Upper lobe of right lung (tissue), 1 donor: Measurements from ENCODE around the gene ARL3. TPM values are rescaled to one million over a fixed set of nuclear protein-coding genes. Genes with fewer than 3 reads are reported as not detected.
A peak's percentile ranks its signal among the peaks of the same experiment; 100 is the strongest.

Experiments
- ATAC-seq: fragments of 200-7000 bp; cut with Tn5 transposase; one replicate; pipeline ENCODE4 v1.9.1; 2020; ENCODE audit warnings: mild to moderate bottlenecking, moderate library complexity
- DNase-seq: peaks from one replicate; pipeline ENCODE4 v3.0.0-alpha.2; 2020
- H3K27ac ChIP-seq: fragments of 200-600 bp; one replicate; pipeline ENCODE4 v1.8.0; 2022
- H3K27me3 ChIP-seq: fragments of 200-600 bp; one replicate; pipeline ENCODE4 v1.8.0; 2022; ENCODE audit warnings: mild to moderate bottlenecking
- H3K36me3 ChIP-seq: fragments of 200-600 bp; one replicate; pipeline ENCODE4 v1.8.0; 2022
- H3K4me1 ChIP-seq: fragments of 200-600 bp; one replicate; pipeline ENCODE4 v1.8.0; 2022
- H3K4me3 ChIP-seq: fragments of 200-600 bp; one replicate; pipeline ENCODE4 v1.8.0; 2022; ENCODE audit warnings: mild to moderate bottlenecking
- H3K9me3 ChIP-seq: fragments of 200-600 bp; one replicate; pipeline ENCODE4 v1.8.0; 2022
- CTCF ChIP-seq: fragments of 200-600 bp; IDR thresholded peaks from one replicate; pipeline ENCODE4 v1.8.0; 2022; ENCODE audit warnings: antibody characterized with exemption
- intact Hi-C: fragments of 100-400 bp; cut with DNase I; formaldehyde crosslinking; loops from one replicate; pipeline ENCODE4 v1.11.0; 2022
- total RNA-seq: library from RNA; stranded (reverse); fragmentation: NEBNext Ultra II Directional; extraction: Animal tissue kit (Norgen Biotek cat#: 25700); gene quantifications from one replicate; pipeline ENCODE4 v1.2.1, GENCODE V29; 2021
- donor health status: DM: no; HTN: yes; CAD: no; lungs with severe emphysema.

ARL3 gene
- total RNA-seq, 1 donor from 2014 or later = 7.5 TPM

GRCh38 chr10:102645741-102646609, 68.2 kb downstream of the ARL3 start:
- TF ChIP-seq CTCF = no peak
- Histone ChIP-seq H3K4me1 (peaks cover 50% of the 10 kb centered on the region), H3K27me3 (no peaks in the 10 kb centered on the region), H3K4me3 (peak overlapping the region; percentile 85), H3K36me3 (peaks cover 8% of the 10 kb centered on the region), H3K9me3 (no peaks in the 10 kb centered on the region), H3K27ac (peak overlapping the region; percentile 100)
- intact Hi-C loops = no loop called here
- DNase-seq (peak; percentile 96), ATAC-seq (peak; percentile 59)

- no peak for TF ChIP-seq CTCF
- peaks cover 8% of the 10 kb centered on the region for H3K36me3 ChIP-seq
- H3K27me3 ChIP-seq = no peaks in the 10 kb centered on the region
- no peaks in the 10 kb centered on the region for H3K9me3 ChIP-seq
- H3K4me3 ChIP-seq = peak overlapping the region; percentile 85
- ATAC-seq = peak; percentile 2
- intact Hi-C loops = no loop called here
- H3K4me1 ChIP-seq = peaks cover 44% of the 10 kb centered on the region
- H3K27ac ChIP-seq = peak overlapping the region; percentile 100
- peak; percentile 86 for DNase-seq
Observed at GRCh38 chr10:102645388-102645740, 68.8 kb downstream of the ARL3 start.

- intact Hi-C loops = no loop called here
- peak; percentile 63 for TF ChIP-seq CTCF
- ATAC-seq (peak; percentile 39), DNase-seq (peak; percentile 94)
- Histone ChIP-seq H3K27me3 (no peaks in the 10 kb centered on the region), H3K4me1 (peaks cover 39% of the 10 kb centered on the region), H3K36me3 (peaks cover 8% of the 10 kb centered on the region), H3K27ac (peak overlapping the region; percentile 100), H3K4me3 (peak overlapping the region; percentile 85), H3K9me3 (no peaks in the 10 kb centered on the region)
Observed at GRCh38 chr10:102644646-102645387, 69.4 kb downstream of the ARL3 start.

GRCh38 chr10:102644066-102644645, 70.0 kb downstream of the ARL3 start, which contains the start of gene TRIM8:
Gene TRIM8, plus strand, starts transcription at chr10:102644479. Its CDS starts 139 bp downstream, at chr10:102644618.
- ATAC-seq = peak; percentile 1
- intact Hi-C loops = no loop called here
- no peaks in the 10 kb centered on the region for H3K27me3 ChIP-seq
- no peak for TF ChIP-seq CTCF
- H3K4me3 ChIP-seq = peak within 1 kb of the TSS; percentile 85
- peaks cover 8% of the 10 kb centered on the region for H3K36me3 ChIP-seq
- H3K27ac ChIP-seq = peak within 1 kb of the TSS; percentile 100
- H3K9me3 ChIP-seq = no peaks in the 10 kb centered on the region
- H3K4me1 ChIP-seq = peaks cover 32% of the 10 kb centered on the region
- peak; percentile 82 for DNase-seq

GRCh38 chr10:102643336-102644065, 70.7 kb downstream of the ARL3 start:
- peak overlapping the region; percentile 100 for H3K27ac ChIP-seq
- no peaks in the 10 kb centered on the region for H3K9me3 ChIP-seq
- ATAC-seq (peak; percentile 6), DNase-seq (peak; percentile 83)
- H3K27me3 ChIP-seq = no peaks in the 10 kb centered on the region
- TF ChIP-seq CTCF = no peak
- intact Hi-C loops = no loop called here
- H3K4me3 ChIP-seq = peak overlapping the region; percentile 85
- H3K4me1 ChIP-seq = peaks cover 25% of the 10 kb centered on the region
- peaks cover 8% of the 10 kb centered on the region for H3K36me3 ChIP-seq
